WTC11 (cell line): Measurements from ENCODE around the gene KCNIP4. TPM values are rescaled to one million over a fixed set of nuclear protein-coding genes. Genes with fewer than 3 reads are reported as not detected.
"Not testable (repeated sequence)": the region's sequence is repeated elsewhere in the genome, so short reads cannot be mapped to it uniquely, and the experiment has no call there.

Experiments used
- ATAC-seq: fragments of 200-7000 bp; cut with Tn5 transposase; 2 replicates; pipeline ENCODE4 v1.10.0; 2021; ENCODE audit warnings: mild to moderate bottlenecking, moderate library complexity
- CTCF ChIA-PET: fragments of 300-600 bp; sonication (Branson Sonifier 250); formaldehyde crosslinking; loops from one replicate; lab custom pipeline; 2021; ENCODE audit warnings: antibody characterized with exemption; lab: Charles Lee
- POLR2A ChIA-PET: fragments of 350-600 bp; sonication (Branson Sonifier 250); formaldehyde crosslinking; loops from one replicate; lab custom pipeline; 2021; ENCODE audit warnings: antibody characterized with exemption; lab: Charles Lee
- DNase-seq: peaks from one replicate; pipeline ENCODE4 v3.0.0; 2021; ENCODE audit warnings: low spot score
- H3K27ac Mint-ChIP-seq: 2 replicates; pipeline ENCODE4 v1.8.0; 2021; ENCODE audit warnings: mixed read lengths
- H3K27me3 Mint-ChIP-seq: 2 replicates; pipeline ENCODE4 v1.8.0; 2021; ENCODE audit warnings: low read depth, mild to moderate bottlenecking, moderate library complexity, mixed read lengths
- H3K36me3 Mint-ChIP-seq: 2 replicates; pipeline ENCODE4 v1.8.0; 2021; ENCODE audit warnings: mixed read lengths
- H3K4me1 Mint-ChIP-seq: 2 replicates; pipeline ENCODE4 v1.8.0; 2022; ENCODE audit warnings: mixed read lengths
- H3K4me3 Mint-ChIP-seq: 2 replicates; pipeline ENCODE4 v1.8.0; 2021; ENCODE audit warnings: mild to moderate bottlenecking, moderate library complexity, mixed read lengths
- H3K9me3 Mint-ChIP-seq: 2 replicates; pipeline ENCODE4 v1.8.0; 2021; ENCODE audit warnings: mixed read lengths
- CREM ChIP-seq: sonication (generic); formaldehyde crosslinking; IDR thresholded peaks from 2 replicates; pipeline ENCODE4 v1.8.1; 2022; ENCODE audit warnings: mild to moderate bottlenecking, missing genetic modification reagents, moderate library complexity
- E2F4 ChIP-seq: sonication (generic); formaldehyde crosslinking; IDR thresholded peaks from 2 replicates; pipeline ENCODE4 v1.8.1; 2022; ENCODE audit warnings: low read depth, mild to moderate bottlenecking, moderate library complexity, missing genetic modification reagents, borderline replicate concordance
- GABPB1 ChIP-seq: sonication (generic); formaldehyde crosslinking; IDR thresholded peaks from 2 replicates; pipeline ENCODE4 v1.8.1; 2023; ENCODE audit warnings: mild to moderate bottlenecking, missing genetic modification reagents
- KAT7 ChIP-seq: sonication (generic); formaldehyde crosslinking; IDR thresholded peaks from 2 replicates; pipeline ENCODE4 v1.8.1; 2023; ENCODE audit warnings: missing genetic modification reagents, mild to moderate bottlenecking, borderline replicate concordance
- MXD4 ChIP-seq: fragments of 250-450 bp; sonication (Bioruptor Pico); IDR thresholded peaks from 2 replicates; pipeline ENCODE4 v1.8.0; 2021; ENCODE audit warnings: mild to moderate bottlenecking, moderate library complexity, borderline replicate concordance
- NFATC4 ChIP-seq: fragments of 250-450 bp; sonication (Bioruptor Pico); IDR thresholded peaks from 2 replicates; pipeline ENCODE4 v1.9.0; 2021; ENCODE audit warnings: mild to moderate bottlenecking
- NR3C1 ChIP-seq: sonication (generic); formaldehyde crosslinking; conservative IDR thresholded peaks from 2 replicates; pipeline ENCODE4 v1.8.1; 2023; ENCODE audit warnings: low read depth, mild to moderate bottlenecking, missing genetic modification reagents
- PREB ChIP-seq: sonication (generic); formaldehyde crosslinking; IDR thresholded peaks from 2 replicates; pipeline ENCODE4 v1.8.1; 2022; ENCODE audit warnings: mild to moderate bottlenecking, missing genetic modification reagents, moderate library complexity, borderline replicate concordance
- PRRX2 ChIP-seq: fragments of 250-450 bp; sonication (Bioruptor Pico); IDR thresholded peaks from 2 replicates; pipeline ENCODE4 v1.8.0; 2021; ENCODE audit warnings: mild to moderate bottlenecking
- RORB ChIP-seq: fragments of 250-450 bp; sonication (Bioruptor Pico); IDR thresholded peaks from 2 replicates; pipeline ENCODE4 v1.9.0; 2021; ENCODE audit warnings: mild to moderate bottlenecking
- TEAD1 ChIP-seq: sonication (generic); formaldehyde crosslinking; IDR thresholded peaks from 2 replicates; pipeline ENCODE4 v1.8.0; 2022; ENCODE audit warnings: mild to moderate bottlenecking, missing genetic modification reagents
- USF1 ChIP-seq: sonication (generic); formaldehyde crosslinking; IDR thresholded peaks from 2 replicates; pipeline ENCODE4 v1.8.0; 2022; ENCODE audit warnings: mild to moderate bottlenecking, missing genetic modification reagents
- ZNF425 ChIP-seq: fragments of 250-450 bp; sonication (Bioruptor Pico); conservative IDR thresholded peaks from 2 replicates; pipeline ENCODE4 v1.9.0; 2021; ENCODE audit warnings: mild to moderate bottlenecking
- total RNA-seq: library from RNA; stranded (reverse); gene quantifications from 3 replicates; pipeline ENCODE4 v1.2.3, GENCODE V29; 2021
- TF ChIP-seq, protein P1 (sequence below): sonication (generic); formaldehyde crosslinking; IDR thresholded peaks from 2 replicates; pipeline ENCODE4 v1.8.0; 2023; ENCODE audit warnings: missing genetic modification reagents
- TF ChIP-seq, protein P2 (sequence below): sonication (generic); formaldehyde crosslinking; IDR thresholded peaks from 2 replicates; pipeline ENCODE4 v1.8.1; 2023; ENCODE audit warnings: mild to moderate bottlenecking, moderate library complexity, missing genetic modification reagents
- TF ChIP-seq, protein P3 (sequence below): sonication (generic); formaldehyde crosslinking; IDR thresholded peaks from 2 replicates; pipeline ENCODE4 v1.8.0; 2022; ENCODE audit warnings: mild to moderate bottlenecking, missing genetic modification reagents
- TF ChIP-seq, protein P4 (sequence below): sonication (generic); formaldehyde crosslinking; IDR thresholded peaks from 2 replicates; pipeline ENCODE4 v1.8.0; 2023; ENCODE audit warnings: missing genetic modification reagents, mild to moderate bottlenecking, borderline replicate concordance
- TF ChIP-seq, protein P5 (sequence below): fragments of 250-450 bp; sonication (Bioruptor Pico); IDR thresholded peaks from 2 replicates; pipeline ENCODE4 v2.1.2; 2022; ENCODE audit warnings: mild to moderate bottlenecking, moderate library complexity
- TF ChIP-seq, protein P6 (sequence below): sonication (generic); formaldehyde crosslinking; IDR thresholded peaks from 2 replicates; pipeline ENCODE4 v1.8.1; 2023; ENCODE audit warnings: mild to moderate bottlenecking, missing genetic modification reagents, moderate library complexity
- TF ChIP-seq, protein P7 (sequence below): sonication (generic); formaldehyde crosslinking; IDR thresholded peaks from 2 replicates; pipeline ENCODE4 v1.8.1; 2023; ENCODE audit warnings: mild to moderate bottlenecking, missing genetic modification reagents, moderate library complexity

The KCNIP4 gene
- total RNA-seq, 1 experiment from 2014 or later: not detected

DNA sequence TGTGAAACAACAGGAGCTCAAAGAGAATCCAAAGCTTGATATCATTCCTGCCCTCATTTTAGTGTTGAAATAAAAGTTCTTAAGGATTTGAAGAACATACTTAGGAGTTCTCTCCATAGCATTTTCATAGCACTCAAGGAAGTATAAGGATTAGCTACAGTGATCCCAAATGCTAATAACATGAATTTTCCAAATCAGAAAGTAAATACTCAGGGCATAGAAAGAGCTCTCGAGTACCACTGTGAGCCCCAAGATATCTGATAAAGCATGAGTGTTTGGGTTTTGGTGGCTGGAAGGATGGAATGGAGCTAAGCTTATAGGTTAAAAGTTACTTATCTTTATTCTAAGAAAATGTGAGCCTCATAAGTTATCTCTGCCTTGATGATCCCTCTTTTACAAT lies 584.9 kb downstream of the KCNIP4 start:
- Mint-ChIP-seq H3K4me3 (no peak overlapping the region), H3K27ac (no peak overlapping the region), H3K27me3 (no peaks in the 10 kb centered on the region), H3K36me3 (no peaks in the 10 kb centered on the region), H3K9me3 (no peaks in the 10 kb centered on the region), H3K4me1 (peaks cover 29% of the 10 kb centered on the region)
- DNase-seq (no peak), ATAC-seq (no peak)
- ChIA-PET CTCF (no interaction called here), POLR2A (no interaction called here)
- TF ChIP-seq RORB (CRISPR knock-in tag) (no peak), NFATC4 (CRISPR knock-in tag) (no peak), NR3C1 (CRISPR knock-in tag) (no peak), PRRX2 (no peak), USF1 (CRISPR knock-in tag) (no peak), CREM (CRISPR knock-in tag) (no peak), PREB (CRISPR knock-in tag) (no peak), GABPB1 (CRISPR knock-in tag) (no peak), TEAD1 (no peak), MXD4 (CRISPR knock-in tag) (no peak), E2F4 (CRISPR knock-in tag) (no peak), ZNF425 (no peak), KAT7 (no peak)
- TF ChIP-seq, protein P1, sequence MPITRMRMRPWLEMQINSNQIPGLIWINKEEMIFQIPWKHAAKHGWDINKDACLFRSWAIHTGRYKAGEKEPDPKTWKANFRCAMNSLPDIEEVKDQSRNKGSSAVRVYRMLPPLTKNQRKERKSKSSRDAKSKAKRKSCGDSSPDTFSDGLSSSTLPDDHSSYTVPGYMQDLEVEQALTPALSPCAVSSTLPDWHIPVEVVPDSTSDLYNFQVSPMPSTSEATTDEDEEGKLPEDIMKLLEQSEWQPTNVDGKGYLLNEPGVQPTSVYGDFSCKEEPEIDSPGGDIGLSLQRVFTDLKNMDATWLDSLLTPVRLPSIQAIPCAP (CRISPR knock-in tag): no peak
- TF ChIP-seq, protein P2, sequence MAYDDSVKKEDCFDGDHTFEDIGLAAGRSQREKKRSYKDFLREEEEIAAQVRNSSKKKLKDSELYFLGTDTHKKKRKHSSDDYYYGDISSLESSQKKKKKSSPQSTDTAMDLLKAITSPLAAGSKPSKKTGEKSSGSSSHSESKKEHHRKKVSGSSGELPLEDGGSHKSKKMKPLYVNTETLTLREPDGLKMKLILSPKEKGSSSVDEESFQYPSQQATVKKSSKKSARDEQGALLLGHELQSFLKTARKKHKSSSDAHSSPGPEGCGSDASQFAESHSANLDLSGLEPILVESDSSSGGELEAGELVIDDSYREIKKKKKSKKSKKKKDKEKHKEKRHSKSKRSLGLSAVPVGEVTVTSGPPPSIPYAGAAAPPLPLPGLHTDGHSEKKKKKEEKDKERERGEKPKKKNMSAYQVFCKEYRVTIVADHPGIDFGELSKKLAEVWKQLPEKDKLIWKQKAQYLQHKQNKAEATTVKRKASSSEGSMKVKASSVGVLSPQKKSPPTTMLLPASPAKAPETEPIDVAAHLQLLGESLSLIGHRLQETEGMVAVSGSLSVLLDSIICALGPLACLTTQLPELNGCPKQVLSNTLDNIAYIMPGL: no peak
- TF ChIP-seq, protein P3, sequence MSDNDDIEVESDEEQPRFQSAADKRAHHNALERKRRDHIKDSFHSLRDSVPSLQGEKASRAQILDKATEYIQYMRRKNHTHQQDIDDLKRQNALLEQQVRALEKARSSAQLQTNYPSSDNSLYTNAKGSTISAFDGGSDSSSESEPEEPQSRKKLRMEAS: no peak
- TF ChIP-seq, protein P4, sequence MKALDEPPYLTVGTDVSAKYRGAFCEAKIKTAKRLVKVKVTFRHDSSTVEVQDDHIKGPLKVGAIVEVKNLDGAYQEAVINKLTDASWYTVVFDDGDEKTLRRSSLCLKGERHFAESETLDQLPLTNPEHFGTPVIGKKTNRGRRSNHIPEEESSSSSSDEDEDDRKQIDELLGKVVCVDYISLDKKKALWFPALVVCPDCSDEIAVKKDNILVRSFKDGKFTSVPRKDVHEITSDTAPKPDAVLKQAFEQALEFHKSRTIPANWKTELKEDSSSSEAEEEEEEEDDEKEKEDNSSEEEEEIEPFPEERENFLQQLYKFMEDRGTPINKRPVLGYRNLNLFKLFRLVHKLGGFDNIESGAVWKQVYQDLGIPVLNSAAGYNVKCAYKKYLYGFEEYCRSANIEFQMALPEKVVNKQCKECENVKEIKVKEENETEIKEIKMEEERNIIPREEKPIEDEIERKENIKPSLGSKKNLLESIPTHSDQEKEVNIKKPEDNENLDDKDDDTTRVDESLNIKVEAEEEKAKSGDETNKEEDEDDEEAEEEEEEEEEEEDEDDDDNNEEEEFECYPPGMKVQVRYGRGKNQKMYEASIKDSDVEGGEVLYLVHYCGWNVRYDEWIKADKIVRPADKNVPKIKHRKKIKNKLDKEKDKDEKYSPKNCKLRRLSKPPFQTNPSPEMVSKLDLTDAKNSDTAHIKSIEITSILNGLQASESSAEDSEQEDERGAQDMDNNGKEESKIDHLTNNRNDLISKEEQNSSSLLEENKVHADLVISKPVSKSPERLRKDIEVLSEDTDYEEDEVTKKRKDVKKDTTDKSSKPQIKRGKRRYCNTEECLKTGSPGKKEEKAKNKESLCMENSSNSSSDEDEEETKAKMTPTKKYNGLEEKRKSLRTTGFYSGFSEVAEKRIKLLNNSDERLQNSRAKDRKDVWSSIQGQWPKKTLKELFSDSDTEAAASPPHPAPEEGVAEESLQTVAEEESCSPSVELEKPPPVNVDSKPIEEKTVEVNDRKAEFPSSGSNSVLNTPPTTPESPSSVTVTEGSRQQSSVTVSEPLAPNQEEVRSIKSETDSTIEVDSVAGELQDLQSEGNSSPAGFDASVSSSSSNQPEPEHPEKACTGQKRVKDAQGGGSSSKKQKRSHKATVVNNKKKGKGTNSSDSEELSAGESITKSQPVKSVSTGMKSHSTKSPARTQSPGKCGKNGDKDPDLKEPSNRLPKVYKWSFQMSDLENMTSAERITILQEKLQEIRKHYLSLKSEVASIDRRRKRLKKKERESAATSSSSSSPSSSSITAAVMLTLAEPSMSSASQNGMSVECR (CRISPR knock-in tag): no peak
- TF ChIP-seq, protein P5, sequence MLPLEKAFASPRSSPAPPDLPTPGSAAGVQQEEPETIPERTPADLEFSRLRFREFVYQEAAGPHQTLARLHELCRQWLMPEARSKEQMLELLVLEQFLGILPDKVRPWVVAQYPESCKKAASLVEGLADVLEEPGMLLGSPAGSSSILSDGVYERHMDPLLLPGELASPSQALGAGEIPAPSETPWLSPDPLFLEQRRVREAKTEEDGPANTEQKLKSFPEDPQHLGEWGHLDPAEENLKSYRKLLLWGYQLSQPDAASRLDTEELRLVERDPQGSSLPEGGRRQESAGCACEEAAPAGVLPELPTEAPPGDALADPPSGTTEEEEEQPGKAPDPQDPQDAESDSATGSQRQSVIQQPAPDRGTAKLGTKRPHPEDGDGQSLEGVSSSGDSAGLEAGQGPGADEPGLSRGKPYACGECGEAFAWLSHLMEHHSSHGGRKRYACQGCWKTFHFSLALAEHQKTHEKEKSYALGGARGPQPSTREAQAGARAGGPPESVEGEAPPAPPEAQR (CRISPR knock-in tag): no peak
- TF ChIP-seq, protein P6, sequence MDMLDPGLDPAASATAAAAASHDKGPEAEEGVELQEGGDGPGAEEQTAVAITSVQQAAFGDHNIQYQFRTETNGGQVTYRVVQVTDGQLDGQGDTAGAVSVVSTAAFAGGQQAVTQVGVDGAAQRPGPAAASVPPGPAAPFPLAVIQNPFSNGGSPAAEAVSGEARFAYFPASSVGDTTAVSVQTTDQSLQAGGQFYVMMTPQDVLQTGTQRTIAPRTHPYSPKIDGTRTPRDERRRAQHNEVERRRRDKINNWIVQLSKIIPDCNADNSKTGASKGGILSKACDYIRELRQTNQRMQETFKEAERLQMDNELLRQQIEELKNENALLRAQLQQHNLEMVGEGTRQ: no peak
- TF ChIP-seq, protein P7, sequence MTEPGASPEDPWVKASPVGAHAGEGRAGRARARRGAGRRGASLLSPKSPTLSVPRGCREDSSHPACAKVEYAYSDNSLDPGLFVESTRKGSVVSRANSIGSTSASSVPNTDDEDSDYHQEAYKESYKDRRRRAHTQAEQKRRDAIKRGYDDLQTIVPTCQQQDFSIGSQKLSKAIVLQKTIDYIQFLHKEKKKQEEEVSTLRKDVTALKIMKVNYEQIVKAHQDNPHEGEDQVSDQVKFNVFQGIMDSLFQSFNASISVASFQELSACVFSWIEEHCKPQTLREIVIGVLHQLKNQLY (CRISPR knock-in tag): no peak

- H3K36me3 Mint-ChIP-seq: peaks cover 11% of the 10 kb centered on the region
- POLR2A ChIA-PET, CTCF ChIA-PET, H3K27ac Mint-ChIP-seq, H3K4me1 Mint-ChIP-seq, DNase-seq, H3K4me3 Mint-ChIP-seq, H3K27me3 Mint-ChIP-seq: not testable (repeated sequence)
- ATAC-seq: 0 out of 2 replicates have a peak, but pooled peaks have one; percentile 24
- peaks cover 35% of the 10 kb centered on the region for H3K9me3 Mint-ChIP-seq
Observed at GRCh38 chr4:21352354-21352753, 596.2 kb downstream of the KCNIP4 start.
